ENCODE measurements around the gene ABLIM2. TPM values are rescaled to one million over a fixed set of nuclear protein-coding genes. Genes with fewer than 3 reads are reported as not detected.

ABLIM2 gene
- polyA plus RNA-seq, 1 donor from 2014 or later = 14.9 TPM

- no peak for TF ChIP-seq SMC3 (conservative IDR thresholded peaks at IDR 0.05; ENCODE audit: poor library complexity)
- no peak for TF ChIP-seq CTCF (IDR thresholded peaks at IDR 0.05; ENCODE audit: poor library complexity, severe bottlenecking)
- no peak for TF ChIP-seq EP300 (conservative IDR thresholded peaks at IDR 0.05; ENCODE audit: poor library complexity, severe bottlenecking)
- TF ChIP-seq REST (IDR thresholded peaks at IDR 0.05; ENCODE audit: borderline replicate concordance) = no peak
- TF ChIP-seq TAF1 (IDR thresholded peaks at IDR 0.05; ENCODE audit: low read depth) = no peak
- TF ChIP-seq MXI1 (conservative IDR thresholded peaks at IDR 0.05; ENCODE audit: poor library complexity, severe bottlenecking) = no peak
- no peak overlapping the region for H2AFZ ChIP-seq (ENCODE audit: low read depth, low read length)
- no peaks in the 10 kb centered on the region for H3K9me2 ChIP-seq (ENCODE audit: insufficient read depth, low read length)
These were observed 21.9 kb upstream of the ABLIM2 start for GRCh38 chr4:8180310-8181093.

GRCh38 chr4:8179771-8180170, 21.2 kb upstream of the ABLIM2 start:
- H4K20me1 ChIP-seq (ENCODE audit: insufficient read depth) = no peaks in the 10 kb centered on the region
- no peak overlapping the region for H3K4me3 ChIP-seq (ENCODE audit: low read length)
- H3K36me3 ChIP-seq (ENCODE audit: insufficient read depth, low read length) = no peaks in the 10 kb centered on the region
- no peaks in the 10 kb centered on the region for H3K9me3 ChIP-seq (ENCODE audit: low read length)
- H3F3A ChIP-seq (ENCODE audit: insufficient read depth, low read length, poor library complexity, severe bottlenecking) = no peaks in the 10 kb centered on the region
- no peaks in the 10 kb centered on the region for H3K9me2 ChIP-seq (ENCODE audit: insufficient read depth, low read length)
- H3K4me2 ChIP-seq (ENCODE audit: low read length) = no peak overlapping the region
- no peaks in the 10 kb centered on the region for H3K27me3 ChIP-seq (ENCODE audit: insufficient read depth, low read depth, low read length)
- no peak overlapping the region for H3K9ac ChIP-seq (ENCODE audit: low read length)
- H2AFZ ChIP-seq (ENCODE audit: low read depth, low read length) = no peak overlapping the region
- no peak for TF ChIP-seq SMC3 (conservative IDR thresholded peaks at IDR 0.05; ENCODE audit: poor library complexity)
- no peak for TF ChIP-seq REST (IDR thresholded peaks at IDR 0.05; ENCODE audit: borderline replicate concordance)
- no peak for TF ChIP-seq MXI1 (conservative IDR thresholded peaks at IDR 0.05; ENCODE audit: poor library complexity, severe bottlenecking)
- TF ChIP-seq POLR2AphosphoS5 (IDR thresholded peaks at IDR 0.05) = no peak
- no peak for TF ChIP-seq EZH2 (IDR thresholded peaks at IDR 0.05; ENCODE audit: borderline replicate concordance, insufficient read depth, low read length, poor library complexity, severe bottlenecking)
- no peak for TF ChIP-seq RAD21 (conservative IDR thresholded peaks at IDR 0.05)
- no peak for TF ChIP-seq CTCF (IDR thresholded peaks at IDR 0.05; ENCODE audit: poor library complexity, severe bottlenecking)
- TF ChIP-seq EP300 (conservative IDR thresholded peaks at IDR 0.05; ENCODE audit: poor library complexity, severe bottlenecking) = no peak
- H3K27ac ChIP-seq (ENCODE audit: low read length) = no peak overlapping the region
- no peaks in the 10 kb centered on the region for H3K79me2 ChIP-seq (replicated peaks; ENCODE audit: insufficient read depth, low read length)

More at GRCh38 chr4:8180310-8181093, 21.9 kb upstream of the ABLIM2 start:
- Histone ChIP-seq H3K9ac (ENCODE audit: low read length) (no peak overlapping the region), H3K9me3 (ENCODE audit: low read length) (no peaks in the 10 kb centered on the region), H3K79me2 (replicated peaks; ENCODE audit: insufficient read depth, low read length) (no peaks in the 10 kb centered on the region), H3K27me3 (ENCODE audit: insufficient read depth, low read depth, low read length) (no peaks in the 10 kb centered on the region), H3F3A (ENCODE audit: insufficient read depth, low read length, poor library complexity, severe bottlenecking) (no peaks in the 10 kb centered on the region), H3K36me3 (ENCODE audit: insufficient read depth, low read length) (no peaks in the 10 kb centered on the region), H3K4me3 (ENCODE audit: low read length) (no peak overlapping the region), H4K20me1 (ENCODE audit: insufficient read depth) (no peaks in the 10 kb centered on the region), H3K27ac (ENCODE audit: low read length) (no peak overlapping the region), H3K4me2 (ENCODE audit: low read length) (no peak overlapping the region)

All from neural cell (in vitro differentiated cells).